ENCODE data around the gene SMTNL2. TPM values are rescaled to one million over a fixed set of nuclear protein-coding genes. Genes with fewer than 3 reads are reported as not detected.

SMTNL2 gene
- total RNA-seq, 2 experiments from 2014 or later: not detected

- DNase-seq (peak; percentile 91 to 99 (median 97)), ATAC-seq (ENCODE audit: poor library complexity) (peak; percentile 95)
- TF ChIP-seq CTCF (IDR thresholded peaks at IDR 0.05): no peak
- Mint-ChIP-seq H3K9me3 (no peaks in the 10 kb centered on the region), H3K27me3 (no peaks in the 10 kb centered on the region), H3K27ac (peak within 1 kb of the TSS; percentile 96), H3K36me3 (ENCODE audit: low read depth) (peaks cover 39% of the 10 kb centered on the region), H3K4me3 (peak within 1 kb of the TSS; percentile 97), H3K4me1 (ENCODE audit: low read depth) (peaks cover 32% of the 10 kb centered on the region)
- ChIA-PET CTCF (interaction anchor here (1.1 to 1.3 kb wide), 2 partner anchors 10 to 11 kb away, joined by 3 to 5 read pairs; no protein-coding TSS in a partner anchor), POLR2A (interaction anchor here (1.0 to 1.7 kb wide), 8 partner anchors 12 to 412 kb away, joined by 3 to 7 read pairs (median 4); partner anchors contain the start of genes CYB5D2, SPNS2 and ZZEF1)
- H3K36me3 ChIP-seq (ENCODE audit: insufficient read depth, low read length): peaks cover 29% of the 10 kb centered on the region
- H3K27me3 ChIP-seq (ENCODE audit: control insufficient read depth in 1 of 2, insufficient read depth in 2 of 2, low read length in 2 of 2): no peaks in the 10 kb centered on the region
- peaks cover 38% of the 10 kb centered on the region for H3K4me1 ChIP-seq (ENCODE audit: insufficient read depth, low read length)
- H3K4me3 ChIP-seq (ENCODE audit: low read length): peak within 1 kb of the TSS; percentile 99
- peaks cover 0 to 3% of the 10 kb centered on the region in 2 experiments for H3K9me3 ChIP-seq (ENCODE audit: control insufficient read depth in 1 of 2, insufficient read depth in 1 of 2, low read length in 2 of 2)
- intact Hi-C loops (cut with DNase I, micrococcal nuclease): loop anchor here in 1 of 2 experiments (5.0 kb wide), 1 partner anchor 293 kb away; the partner anchor contains the start of gene ANKFY1
- H3K27ac ChIP-seq (ENCODE audit: low read depth in 1 of 2, low read length in 2 of 2): peak within 1 kb of the TSS; percentile 82
Observed at GRCh38 chr17:4554997-4555799, 29.1 kb upstream of the SMTNL2 start, which contains the start of gene MYBBP1A. MYBBP1A (minus strand) TSS chr17:4555384; CDS start chr17:4555324, 60 bp downstream.

- H3K9me3 Mint-ChIP-seq: no peaks in the 10 kb centered on the region
- Histone ChIP-seq H3K4me1 (ENCODE audit: insufficient read depth, low read length) (peaks cover 30% of the 10 kb centered on the region), H3K9me3 (ENCODE audit: control insufficient read depth in 1 of 2, insufficient read depth in 1 of 2, low read length in 2 of 2) (peaks cover 0 to 3% of the 10 kb centered on the region in 2 experiments), H3K27ac (ENCODE audit: low read depth in 1 of 2, low read length in 2 of 2) (peak overlapping the region; percentile 82), H3K36me3 (ENCODE audit: insufficient read depth, low read length) (peaks cover 20% of the 10 kb centered on the region), H3K4me3 (ENCODE audit: low read length) (peak overlapping the region; percentile 99), H3K27me3 (ENCODE audit: control insufficient read depth in 1 of 2, insufficient read depth in 2 of 2, low read length in 2 of 2) (no peaks in the 10 kb centered on the region)
- no peak for ATAC-seq (ENCODE audit: poor library complexity)
- H3K36me3 Mint-ChIP-seq (ENCODE audit: low read depth): peaks cover 29% of the 10 kb centered on the region
- intact Hi-C loops (cut with DNase I, micrococcal nuclease): loop anchor here in 1 of 2 experiments (5.0 kb wide), 1 partner anchor 294 kb away; the partner anchor contains the start of gene ANKFY1
- peaks cover 34% of the 10 kb centered on the region for H3K4me1 Mint-ChIP-seq (ENCODE audit: low read depth)
- no peaks in the 10 kb centered on the region for H3K27me3 Mint-ChIP-seq
- no peak for DNase-seq
- peak overlapping the region; percentile 97 for H3K4me3 Mint-ChIP-seq
- peak overlapping the region; percentile 96 for H3K27ac Mint-ChIP-seq
- no peak for TF ChIP-seq CTCF (IDR thresholded peaks at IDR 0.05)
- CTCF ChIA-PET: interaction anchor here (1.3 to 1.9 kb wide), 2 partner anchors 9 to 11 kb away, joined by 3 to 7 read pairs; no protein-coding TSS in a partner anchor
- POLR2A ChIA-PET: interaction anchor here (1.0 to 1.7 kb wide), 7 partner anchors 11 to 413 kb away, joined by 3 to 7 read pairs (median 4); partner anchors contain the start of genes CYB5D2 and ZZEF1
Observed at GRCh38 chr17:4555873-4556759, 28.2 kb upstream of the SMTNL2 start.

GRCh38 chr17:4556996-4557395 lies 27.3 kb upstream of the SMTNL2 start:
- H3K36me3 ChIP-seq (ENCODE audit: insufficient read depth, low read length): peaks cover 13% of the 10 kb centered on the region
- POLR2A ChIA-PET: no interaction called here
- no peak overlapping the region for H3K27ac ChIP-seq (ENCODE audit: low read depth in 1 of 2, low read length in 2 of 2)
- peaks cover 32% of the 10 kb centered on the region for H3K4me1 ChIP-seq (ENCODE audit: insufficient read depth, low read length)
- ATAC-seq (ENCODE audit: poor library complexity) (no peak), DNase-seq (no peak)
- Mint-ChIP-seq H3K27ac (peak overlapping the region; percentile 96), H3K27me3 (no peaks in the 10 kb centered on the region), H3K9me3 (no peaks in the 10 kb centered on the region), H3K4me3 (peak overlapping the region; percentile 97), H3K4me1 (ENCODE audit: low read depth) (peaks cover 41% of the 10 kb centered on the region), H3K36me3 (ENCODE audit: low read depth) (peaks cover 23% of the 10 kb centered on the region)
- no peak overlapping the region for H3K4me3 ChIP-seq (ENCODE audit: low read length)
- H3K27me3 ChIP-seq (ENCODE audit: control insufficient read depth in 1 of 2, insufficient read depth in 2 of 2, low read length in 2 of 2): no peaks in the 10 kb centered on the region
- no peak for TF ChIP-seq CTCF (IDR thresholded peaks at IDR 0.05)
- CTCF ChIA-PET: interaction anchor here (1.3 to 1.9 kb wide), 2 partner anchors 8 to 11 kb away, joined by 3 to 7 read pairs; no protein-coding TSS in a partner anchor
- intact Hi-C loops (cut with DNase I, micrococcal nuclease): loop anchor here in 1 of 2 experiments (5.0 kb wide), 1 partner anchor 295 kb away; the partner anchor contains the start of gene ANKFY1
- H3K9me3 ChIP-seq (ENCODE audit: control insufficient read depth in 1 of 2, insufficient read depth in 1 of 2, low read length in 2 of 2): peaks cover 0 to 3% of the 10 kb centered on the region in 2 experiments
